ENCODE data around the gene APC2.

The APC2 gene

DNA sequence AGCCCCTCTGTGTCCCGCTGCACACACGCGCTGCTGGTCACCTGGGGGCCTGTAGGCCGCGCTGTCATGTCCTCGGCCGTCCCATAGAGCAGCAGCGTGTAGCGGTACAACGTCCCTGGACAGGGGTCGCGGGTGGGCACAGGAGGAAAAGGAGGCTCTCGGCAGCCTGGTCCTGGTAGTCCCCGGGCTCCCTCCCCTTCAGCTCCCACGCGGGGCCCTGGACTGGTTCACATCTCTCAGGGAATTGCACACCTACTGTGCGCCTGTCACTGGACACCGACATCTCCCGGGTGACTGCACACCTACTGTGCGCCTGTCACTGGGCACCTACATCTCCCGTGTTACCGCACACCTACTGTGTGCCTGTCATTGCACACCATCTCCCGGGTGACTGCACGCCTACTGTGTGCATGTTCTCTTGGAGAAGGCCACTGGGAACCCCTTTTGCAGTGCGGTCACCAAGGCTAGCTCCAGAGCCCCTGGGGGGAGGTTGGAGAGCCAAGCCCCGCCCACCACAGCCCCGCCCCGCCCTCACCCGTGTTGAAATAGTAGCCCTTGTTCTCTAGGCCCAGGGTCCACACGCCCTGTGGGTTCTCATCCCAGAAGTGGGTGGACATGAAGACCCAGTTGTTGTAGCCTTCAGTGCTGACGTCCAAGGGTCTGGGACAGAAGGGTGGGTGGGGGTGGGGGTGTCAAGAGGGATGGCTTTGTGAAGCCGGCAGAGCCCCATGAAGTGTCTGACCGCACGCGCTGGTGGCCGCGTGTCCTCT, 32.6 kb downstream of the APC2 start:
- no peak for DNase-seq

DNA sequence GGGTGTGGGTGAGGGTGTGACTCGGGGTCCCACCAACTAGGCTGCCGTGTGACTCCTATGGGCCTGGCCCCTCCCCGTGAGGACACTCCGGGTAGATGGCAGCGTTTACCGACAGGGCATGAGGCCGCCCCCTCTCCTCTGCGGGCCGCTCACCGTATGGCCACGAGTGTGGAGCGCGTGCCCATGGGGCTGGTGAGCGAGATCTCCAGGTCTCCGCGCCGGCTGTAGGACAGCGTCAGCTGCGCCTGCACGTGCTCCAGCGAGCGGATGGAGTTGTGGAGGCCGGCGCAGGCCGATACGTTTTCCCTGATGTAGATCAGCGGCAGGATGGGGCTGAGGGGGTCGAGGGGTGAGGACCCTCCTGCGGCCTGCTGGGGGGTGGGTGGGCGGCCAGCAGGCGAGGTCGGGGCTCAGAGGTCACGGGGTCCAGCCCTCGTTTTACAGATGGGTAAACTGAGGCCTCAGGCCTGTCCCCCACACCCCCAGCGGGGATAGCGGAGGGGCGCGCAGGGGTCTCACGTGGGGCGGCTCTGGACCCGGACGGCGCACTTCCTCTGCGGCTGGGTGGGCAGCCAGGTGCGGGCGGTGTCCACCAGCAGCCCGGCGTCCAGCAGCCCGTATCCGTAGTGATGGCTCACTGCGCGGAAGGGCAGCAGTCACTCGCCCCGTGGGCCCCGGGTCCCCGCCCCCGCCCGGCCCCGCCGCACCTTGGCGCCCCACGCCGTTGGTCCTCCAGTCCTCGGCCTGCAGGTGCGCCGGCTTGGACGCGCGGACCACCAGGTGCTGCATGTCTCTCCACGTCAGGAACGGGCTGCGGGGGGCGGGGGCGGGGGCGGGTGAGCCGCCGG, 33.4 kb downstream of the APC2 start:
- no peak for DNase-seq

DNA sequence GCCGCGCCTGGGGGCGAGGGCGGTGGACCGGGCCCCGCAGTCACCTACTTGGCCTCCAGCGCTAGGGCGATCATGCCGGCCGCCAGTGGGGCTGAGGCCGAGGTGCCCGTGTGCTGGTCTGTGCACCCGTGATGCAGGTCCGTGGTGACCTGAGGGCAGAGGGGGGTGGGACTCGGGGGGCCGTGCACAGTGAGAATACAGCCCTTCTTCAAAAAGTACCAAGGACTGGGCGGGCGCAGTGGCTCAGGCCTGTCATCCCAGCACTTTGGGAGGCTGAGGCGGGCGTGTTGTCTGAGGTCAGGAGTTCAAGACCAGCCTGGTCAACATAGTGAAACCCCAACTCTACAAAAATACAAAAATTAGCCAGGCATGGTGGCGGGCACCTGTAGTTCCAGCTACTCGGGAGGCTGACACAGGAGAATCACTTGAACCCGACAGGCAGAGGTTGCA, 34.1 kb downstream of the APC2 start:
- no peak for DNase-seq

DNA sequence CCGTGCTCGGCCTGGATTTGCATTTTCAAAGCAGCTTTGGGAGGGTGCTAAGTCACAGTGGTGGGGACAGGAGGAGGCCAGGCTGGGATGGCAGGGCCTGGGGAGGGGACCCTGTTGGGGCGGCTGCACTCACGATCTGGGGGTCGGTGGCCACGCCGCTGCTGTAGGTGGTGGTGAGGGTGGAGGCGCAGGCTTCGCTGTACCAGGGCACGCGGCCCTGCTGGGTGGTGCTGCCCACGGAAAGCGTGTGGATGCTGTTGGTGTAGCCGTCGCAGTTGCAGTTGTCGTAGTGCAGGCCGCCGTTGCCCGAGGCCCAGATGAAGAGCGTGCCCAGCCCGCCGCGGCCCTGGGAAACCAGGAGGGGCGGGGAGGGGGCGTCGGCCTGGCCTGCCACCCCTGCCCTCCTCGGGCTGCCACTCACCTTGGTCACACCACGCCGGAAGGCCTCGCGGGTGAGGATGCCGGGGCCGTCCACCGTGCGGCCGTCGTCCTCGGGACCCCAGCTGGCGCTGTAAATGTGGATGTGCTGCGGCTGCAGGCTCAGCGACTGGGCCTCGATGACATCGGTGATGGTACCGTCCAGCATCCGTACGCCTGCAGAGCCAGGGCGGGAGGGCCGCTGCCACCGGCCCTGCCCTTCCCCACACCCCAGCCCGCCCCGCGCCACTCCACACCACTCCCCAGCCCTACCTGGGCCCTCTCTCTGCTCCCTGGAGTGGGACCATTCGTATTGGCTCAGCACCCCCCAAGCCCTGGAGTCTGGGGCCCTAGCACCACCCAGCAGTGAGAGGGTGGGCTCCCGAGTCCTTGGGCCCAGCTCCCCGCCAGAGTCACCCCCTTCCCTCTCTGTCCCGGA, 37.0 kb downstream of the APC2 start:
- DNase-seq, result no peak

DNA sequence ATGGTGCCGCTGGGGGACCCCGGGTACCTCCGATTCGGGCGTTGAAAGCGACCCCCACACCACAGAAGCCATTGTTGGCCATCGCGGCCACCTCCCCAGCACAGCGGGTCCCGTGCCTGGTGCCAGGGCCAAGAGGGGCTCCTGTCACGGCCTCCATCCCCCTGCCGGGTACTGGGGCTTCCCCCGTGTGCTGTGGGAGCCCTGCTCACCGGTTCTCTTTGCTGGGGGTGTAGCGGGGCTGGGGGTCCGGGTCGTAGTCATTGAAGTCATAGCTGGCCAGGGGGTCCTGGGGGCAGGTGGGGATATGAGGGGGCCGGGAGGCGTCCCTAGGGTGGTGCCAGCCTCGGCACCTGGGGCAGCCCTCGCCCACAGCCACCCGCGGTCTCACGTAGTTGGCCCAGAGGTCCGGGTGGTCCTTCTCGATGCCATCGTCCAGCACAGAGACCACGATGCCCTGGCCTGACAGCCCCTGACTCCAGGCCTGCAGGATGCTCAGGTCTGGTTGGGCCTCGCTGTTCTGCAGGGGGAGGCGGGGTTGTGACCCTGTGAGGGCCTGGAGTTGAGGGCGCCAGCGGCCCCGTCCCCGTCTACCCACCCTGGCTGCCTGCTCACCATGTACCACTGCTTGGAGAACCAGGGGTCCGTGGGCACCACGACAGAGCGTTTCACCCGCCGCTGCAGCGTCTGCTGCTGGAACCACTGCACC, 37.8 kb downstream of the APC2 start:
- DNase-seq, result no peak

DNA sequence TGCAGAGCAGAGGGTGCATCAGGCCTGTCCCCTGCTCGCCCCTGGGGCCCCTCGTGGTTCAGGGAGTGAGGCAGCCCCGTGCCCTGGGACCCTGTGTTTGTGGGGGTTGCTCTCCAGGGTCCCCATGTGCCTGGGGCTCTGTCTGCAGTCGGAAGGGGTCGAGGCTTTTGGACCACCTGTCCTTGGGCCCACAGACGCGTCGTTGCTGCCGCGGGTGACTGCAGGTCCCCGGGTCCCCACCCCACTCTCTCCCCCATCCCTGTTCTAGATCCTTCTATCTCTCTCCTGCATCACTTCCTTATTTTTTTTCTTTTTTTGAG, 38.3 kb downstream of the APC2 start:
- DNase-seq, result no peak

DNA sequence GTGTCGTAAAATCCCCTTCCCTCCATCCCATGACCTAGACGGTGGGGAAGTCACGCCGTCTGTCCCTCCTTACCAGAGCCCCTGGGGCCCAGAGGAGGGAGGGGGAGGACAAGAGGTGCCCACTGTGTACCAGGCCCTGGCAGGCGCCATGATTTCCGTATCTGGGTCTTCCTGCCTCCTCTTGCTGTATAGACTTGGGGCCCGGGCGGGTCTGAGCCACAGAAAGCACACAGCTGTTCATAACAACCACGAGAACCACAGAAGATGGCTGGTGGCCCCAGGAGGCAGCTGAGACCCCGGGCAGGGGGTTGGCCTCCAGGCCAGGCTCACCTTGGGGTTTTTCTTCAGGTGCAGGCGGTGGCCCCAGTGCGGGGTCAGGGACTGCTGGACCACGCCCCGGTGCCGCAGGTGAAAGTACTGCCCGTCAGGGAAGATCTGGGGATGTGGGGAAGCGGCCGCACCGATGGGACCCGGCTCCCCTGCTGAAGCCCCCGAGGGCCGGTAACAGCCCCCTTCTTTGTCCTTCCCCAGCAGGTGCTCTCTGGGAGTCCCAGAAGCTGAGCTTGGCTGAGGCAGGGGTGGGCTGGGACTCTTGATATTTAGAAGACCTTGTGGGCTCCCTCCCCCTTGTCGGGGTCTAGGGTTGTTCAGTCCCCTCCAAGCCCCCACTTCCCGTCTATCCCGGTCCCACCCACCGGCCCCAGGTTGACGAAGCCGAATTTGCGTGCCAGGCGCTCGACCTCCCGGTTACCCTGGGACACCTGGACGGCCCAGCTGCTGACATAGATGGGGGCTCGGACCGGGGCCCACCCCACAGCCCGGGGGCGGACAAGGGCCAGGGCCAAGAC, 39.8 kb downstream of the APC2 start:
- no peak for DNase-seq

DNA sequence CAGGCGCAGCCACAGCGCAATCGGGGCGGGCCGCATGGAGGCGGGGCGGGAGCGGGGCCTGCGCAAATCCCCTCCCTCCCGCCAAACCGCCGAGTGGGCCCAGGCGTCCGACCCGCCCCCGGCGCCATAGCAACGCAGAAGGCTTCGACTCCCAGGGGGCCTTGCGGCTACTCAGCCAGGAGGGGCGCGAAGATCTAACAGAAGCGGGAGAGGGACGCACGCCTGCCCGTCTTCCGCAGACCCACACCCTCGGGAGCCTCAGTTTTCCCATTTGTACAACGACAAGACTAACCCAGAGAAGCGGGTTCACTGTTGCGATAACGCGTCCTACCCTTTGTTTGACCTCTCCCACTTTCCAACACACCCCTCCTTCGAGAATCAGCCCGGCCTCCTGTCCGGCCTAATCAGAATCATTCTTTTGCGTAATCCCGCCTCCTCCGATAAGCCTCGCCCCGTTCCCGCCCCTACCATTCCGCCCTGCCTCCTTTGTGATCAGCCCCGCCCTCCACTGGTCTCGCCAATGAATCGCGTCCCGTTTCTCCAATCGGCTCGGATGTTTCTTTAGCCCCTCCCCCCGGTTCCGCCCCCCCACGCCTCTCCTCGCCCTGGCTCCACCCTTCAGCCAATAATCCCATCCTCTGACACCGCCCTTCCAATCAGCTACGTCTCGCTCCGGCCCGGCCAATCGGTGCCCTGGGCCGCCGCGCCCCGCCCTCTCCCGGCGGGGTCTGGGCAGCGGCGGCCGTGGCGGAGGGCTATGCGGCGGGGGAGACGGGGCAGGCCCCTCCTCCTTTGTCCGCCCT, 40.6 kb downstream of the APC2 start, which contains the start of gene PCSK4:
Gene PCSK4, minus strand, starts transcription at position 40 of the 803 bp plus-strand sequence. Its CDS starts 4 bp downstream, at position 36.
- DNase-seq, result peak; percentile 97

DNA sequence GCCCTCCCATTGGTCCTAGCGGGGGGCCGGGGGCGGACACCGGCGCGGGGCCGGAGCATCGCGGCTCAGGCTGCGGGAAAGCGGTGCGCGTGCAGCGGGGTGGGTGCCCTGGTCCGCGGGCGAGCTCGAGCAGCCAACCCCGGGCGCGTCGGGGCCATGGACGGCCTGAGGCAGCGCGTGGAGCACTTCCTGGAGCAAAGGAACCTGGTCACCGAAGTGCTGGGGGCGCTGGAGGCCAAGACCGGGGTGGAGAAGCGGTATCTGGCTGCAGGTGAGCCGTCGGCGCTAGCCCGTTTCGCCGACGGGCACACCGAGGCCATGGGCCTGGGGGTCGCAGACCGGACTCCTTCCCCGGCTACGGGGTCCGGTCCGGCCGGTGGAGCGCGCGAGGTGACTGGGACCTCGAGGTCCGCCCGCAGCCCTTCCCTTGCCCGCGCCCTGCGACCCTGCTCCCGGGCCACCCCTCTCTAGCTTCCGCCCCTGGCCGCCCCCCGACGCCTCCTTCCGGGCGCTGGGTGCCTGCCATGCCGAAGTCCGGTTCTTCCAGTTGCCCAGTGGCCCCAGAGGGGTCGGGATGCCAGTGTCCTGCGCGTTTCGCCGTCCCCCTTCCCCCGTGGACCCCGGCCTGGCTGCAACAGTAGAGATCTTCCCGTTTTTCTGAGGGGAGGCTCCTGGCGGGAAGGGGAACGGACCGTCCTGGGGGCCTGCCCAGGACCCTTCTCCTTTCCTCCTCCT, 41.4 kb downstream of the APC2 start, which contains the start of gene REEP6:
Gene REEP6, plus strand, starts transcription at position 68 of the 735 bp plus-strand sequence. Its CDS starts 89 bp downstream, at position 157.
- DNase-seq, result no peak

DNA sequence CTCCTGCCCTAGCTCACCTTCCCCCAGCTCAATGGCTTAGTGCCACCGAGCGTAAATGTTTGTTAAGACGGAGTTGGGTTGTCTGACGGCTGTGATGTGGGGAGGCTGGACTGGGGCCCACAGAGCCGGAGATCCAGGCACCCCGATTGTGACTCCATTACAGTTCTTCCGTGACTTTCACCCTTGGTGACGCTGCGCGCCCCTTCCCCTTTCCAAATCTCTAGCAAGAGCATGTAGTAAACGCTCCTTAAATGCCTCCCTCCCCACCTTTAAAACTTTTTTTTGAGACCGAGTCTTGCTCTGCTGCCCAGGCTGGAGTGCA, 41.9 kb downstream of the APC2 start:
- DNase-seq, result no peak

DNA sequence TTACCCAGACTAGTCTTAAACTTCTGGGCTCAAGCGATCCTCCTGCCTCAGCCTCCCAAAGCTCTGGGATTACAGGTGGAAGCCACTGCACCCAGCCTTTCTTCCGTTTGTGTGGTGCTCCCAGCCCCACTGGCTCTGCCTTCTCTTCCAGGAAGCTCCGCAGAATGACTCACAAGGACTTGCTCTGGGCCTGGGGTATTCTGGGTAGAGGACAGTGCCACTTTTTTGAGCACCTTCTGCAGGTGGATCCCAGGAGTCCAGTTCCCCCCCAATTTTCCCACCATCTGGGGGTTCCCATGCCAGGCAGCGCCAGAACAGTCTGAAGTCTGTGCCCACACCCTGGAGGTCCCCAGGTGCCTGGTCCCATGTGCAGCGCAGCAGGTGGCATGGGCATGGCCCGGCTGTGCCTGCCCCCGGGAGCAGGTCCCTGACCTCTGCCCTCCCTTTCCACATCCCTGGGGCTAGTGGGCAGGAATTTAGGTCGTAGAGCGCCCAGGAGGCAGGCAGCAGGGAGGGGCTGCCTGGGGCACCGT, 42.6 kb downstream of the APC2 start:
- DNase-seq, result no peak

DNA sequence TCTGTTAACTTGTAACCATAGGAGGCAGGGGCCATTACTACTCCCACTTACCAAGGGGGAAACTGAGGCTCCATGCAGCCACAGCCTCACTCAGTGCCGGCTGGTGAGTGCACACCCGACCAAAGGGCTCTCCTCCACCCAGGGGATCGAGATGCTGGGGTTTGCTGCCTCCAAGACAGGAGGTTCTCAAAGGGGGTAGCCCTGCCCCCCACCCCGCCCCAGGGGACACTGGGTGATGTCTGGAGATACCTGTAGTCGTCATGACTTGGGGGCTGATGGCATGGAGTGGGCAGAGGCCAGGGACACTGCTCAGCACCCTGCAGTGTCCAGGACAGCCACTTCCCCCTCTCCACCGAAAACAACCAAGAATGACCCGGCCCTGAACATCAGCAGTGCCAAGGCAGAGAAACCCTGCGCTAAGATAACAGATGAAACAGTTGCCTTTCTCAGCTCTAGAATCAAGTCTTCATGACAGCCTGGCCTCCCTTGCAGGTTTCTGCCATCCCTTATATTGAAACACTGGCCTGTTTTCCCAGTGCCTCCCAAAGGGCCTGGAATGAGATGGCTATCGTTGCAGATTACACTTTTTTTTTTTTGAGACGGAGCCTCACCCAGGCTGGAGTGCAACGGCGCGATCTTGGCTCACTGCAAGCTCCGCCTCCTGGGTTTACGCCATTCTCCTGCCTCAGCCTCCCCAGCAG, 44.3 kb downstream of the APC2 start:
- DNase-seq, result no peak

DNA sequence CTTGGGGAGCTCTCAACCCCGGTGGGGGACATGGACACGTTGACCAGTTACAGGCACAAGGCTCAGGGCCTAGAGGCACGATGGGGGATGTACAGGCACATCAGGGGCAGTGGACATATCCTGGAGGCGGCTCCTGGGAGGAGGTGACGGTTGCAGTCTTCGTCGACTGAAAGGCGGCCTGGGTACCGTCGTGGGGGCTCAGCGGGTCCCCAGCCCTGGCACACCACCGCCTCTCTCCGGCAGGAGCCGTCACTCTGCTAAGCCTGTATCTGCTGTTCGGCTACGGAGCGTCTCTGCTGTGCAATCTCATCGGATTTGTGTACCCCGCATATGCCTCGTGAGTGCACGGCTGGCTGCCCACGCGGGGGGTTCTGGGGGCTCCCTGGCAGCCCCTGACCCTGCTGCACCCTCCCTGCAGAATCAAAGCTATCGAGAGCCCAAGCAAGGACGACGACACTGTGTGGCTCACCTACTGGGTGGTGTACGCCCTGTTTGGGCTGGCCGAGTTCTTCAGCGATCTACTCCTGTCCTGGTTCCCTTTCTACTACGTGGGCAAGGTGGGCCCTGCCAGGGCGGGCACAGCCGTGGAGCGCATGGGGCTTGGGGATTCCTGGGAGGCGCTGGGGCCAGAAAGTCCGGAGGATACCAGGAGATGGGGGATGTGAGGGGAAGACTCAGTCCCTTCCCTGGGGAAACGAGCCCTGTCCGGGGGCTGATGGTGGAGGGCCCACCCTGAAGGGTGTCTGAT, 45.3 kb downstream of the APC2 start:
- DNase-seq, result no peak

DNA sequence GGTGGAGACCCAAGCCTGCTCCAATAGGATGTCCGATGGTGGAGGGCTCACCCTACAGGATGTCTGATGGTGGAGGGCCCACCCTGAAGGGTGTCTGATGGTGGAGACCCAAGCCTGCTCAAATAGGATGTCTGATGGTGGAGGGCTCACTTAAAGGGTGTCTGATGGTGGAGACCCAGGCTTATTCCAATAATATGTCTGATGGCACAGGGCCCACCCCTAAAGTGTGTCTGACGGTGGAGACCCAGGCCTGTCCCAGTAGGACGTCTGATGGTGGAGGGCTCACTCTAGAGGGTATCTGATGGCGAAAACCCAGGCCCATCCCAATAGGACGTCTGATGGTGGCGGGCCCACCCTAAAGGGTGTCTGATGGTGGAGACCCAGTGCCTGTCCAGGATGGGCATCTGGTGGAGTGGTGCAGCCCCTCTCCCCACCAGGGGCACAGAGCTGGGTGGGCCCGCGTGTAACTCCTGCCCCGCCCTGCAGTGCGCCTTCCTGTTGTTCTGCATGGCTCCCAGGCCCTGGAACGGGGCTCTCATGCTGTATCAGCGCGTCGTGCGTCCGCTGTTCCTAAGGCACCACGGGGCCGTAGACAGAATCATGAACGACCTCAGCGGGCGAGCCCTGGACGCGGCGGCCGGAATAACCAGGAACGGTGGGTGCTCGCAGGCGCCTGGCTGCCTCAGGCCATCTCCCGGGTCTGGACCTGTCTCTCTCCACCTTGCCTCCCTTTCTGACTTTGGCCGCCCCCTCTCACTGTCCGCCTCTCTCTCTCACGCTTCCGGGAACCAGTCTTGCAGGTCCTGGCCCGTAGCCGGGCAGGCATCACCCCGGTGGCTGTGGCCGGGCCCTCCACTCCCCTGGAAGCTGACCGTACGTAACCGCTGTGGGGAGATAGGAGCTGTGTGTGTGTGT, 46.1 kb downstream of the APC2 start:
- no peak for DNase-seq

DNA sequence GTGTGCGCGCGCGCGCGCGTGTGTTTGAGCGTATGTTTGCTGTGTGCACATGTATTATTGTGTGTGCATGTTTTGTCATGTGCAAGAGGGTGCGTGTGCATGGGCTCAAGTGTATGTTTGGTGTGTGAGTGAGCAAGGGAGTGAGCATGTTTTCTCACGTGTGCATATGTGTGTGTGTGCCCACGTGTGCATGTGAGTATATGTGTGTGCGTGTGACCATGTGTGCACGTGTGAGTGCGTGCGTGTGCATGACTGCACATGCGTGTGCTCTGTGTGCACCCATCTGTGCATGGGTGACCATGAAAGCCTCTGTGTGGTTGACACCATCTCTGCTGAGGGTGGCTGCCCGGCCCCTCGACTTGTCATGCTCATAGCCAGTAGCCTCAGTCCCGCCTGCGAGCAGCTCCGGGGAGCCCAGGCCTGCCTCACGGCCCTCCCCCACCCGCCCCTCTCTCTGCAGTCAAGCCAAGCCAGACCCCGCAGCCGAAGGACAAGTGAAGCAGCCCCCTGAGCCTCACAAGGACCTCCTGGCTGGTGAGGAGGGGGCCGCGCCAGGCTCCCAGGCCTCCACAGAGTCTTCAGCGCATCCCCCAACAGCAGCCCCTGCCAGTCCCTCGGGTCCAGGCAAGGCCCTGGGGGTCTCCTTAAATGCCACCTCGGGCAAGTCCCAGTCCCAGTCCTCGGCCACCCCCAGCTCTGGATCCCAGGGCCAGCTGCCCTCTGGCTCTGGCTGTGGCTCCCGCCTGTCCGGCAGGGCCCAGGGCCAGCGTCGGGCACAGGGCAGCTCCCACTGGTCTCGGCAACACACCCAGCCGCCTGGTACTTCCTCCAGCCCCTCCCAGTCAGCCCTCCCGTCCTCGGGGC, 47.0 kb downstream of the APC2 start:
- no peak for DNase-seq

DNA sequence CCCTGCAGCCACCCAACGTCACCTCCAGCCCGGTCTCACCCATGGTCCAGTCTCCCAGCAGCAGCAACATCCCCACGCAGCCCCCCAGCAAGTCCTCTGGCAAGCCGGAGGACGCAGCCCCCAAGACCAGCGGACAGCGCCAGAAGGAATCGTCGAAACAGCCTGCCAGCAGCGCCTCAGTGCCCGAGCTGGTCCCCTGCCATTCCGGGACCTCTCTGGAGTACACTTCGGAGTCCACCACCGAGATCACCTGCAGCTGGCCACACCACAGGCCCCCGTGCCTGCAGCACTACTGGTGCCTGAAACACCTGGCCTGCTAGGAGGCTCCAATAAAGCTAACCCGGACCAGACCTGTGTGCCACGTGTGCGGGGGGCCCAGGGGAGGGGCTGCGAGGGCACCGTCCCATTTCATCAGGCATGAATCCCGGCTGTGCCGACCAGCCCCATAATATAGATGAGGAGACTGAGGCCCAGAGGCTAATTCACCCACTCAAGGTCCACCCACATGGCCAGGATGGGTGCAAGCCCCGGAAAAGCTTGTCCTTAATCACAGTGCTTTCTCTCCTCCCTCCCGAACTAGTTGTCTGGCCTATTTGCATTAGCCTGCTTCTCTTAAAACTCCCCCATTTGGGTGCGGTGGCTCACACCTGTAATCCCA, 47.8 kb downstream of the APC2 start:
- DNase-seq, result no peak

All from NCI-H510A treated with DMSO at 0.1 percent for 48 hours (cell line).